Measurements from ENCODE around the gene ARPC5.
"Not testable (repeated sequence)": the region's sequence is repeated elsewhere in the genome, so short reads cannot be mapped to it uniquely, and the experiment has no call there.

Gene ARPC5

GRCh38 chr1:183645531-183645930 lies 9.9 kb upstream of the ARPC5 start:
- DNase-seq, result no peak

- no peak for DNase-seq
Measured at GRCh38 chr1:183642166-183642565, 6.6 kb upstream of the ARPC5 start.

- DNase-seq, result no peak
Measured at GRCh38 chr1:183640193-183640592, 4.6 kb upstream of the ARPC5 start.

GRCh38 chr1:183638649-183639387 lies 3.2 kb upstream of the ARPC5 start:
- DNase-seq, result no peak

GRCh38 chr1:183636783-183637182 lies 1.2 kb upstream of the ARPC5 start:
- no peak for DNase-seq

- no peak for DNase-seq
Measured at GRCh38 chr1:183636334-183636682, 725 bp upstream of the ARPC5 start.

- DNase-seq, result no peak
Measured at GRCh38 chr1:183635099-183635605, 431 bp downstream of the ARPC5 start.

- no peak for DNase-seq
Measured at GRCh38 chr1:183634429-183635065, 1.0 kb downstream of the ARPC5 start.

- peak; percentile 81 for DNase-seq
Measured at GRCh38 chr1:183633676-183634343, 1.8 kb downstream of the ARPC5 start.

GRCh38 chr1:183632964-183633363 lies 2.6 kb downstream of the ARPC5 start:
- DNase-seq, result no peak

- DNase-seq, result no peak
Measured at GRCh38 chr1:183632114-183632513, 3.5 kb downstream of the ARPC5 start.

GRCh38 chr1:183630748-183631147 lies 4.8 kb downstream of the ARPC5 start:
- DNase-seq, result no peak

- DNase-seq, result no peak
Measured at GRCh38 chr1:183628537-183628936, 7.0 kb downstream of the ARPC5 start.

- not testable (repeated sequence) for DNase-seq
Measured at GRCh38 chr1:183626236-183626635, 9.3 kb downstream of the ARPC5 start.

- no peak for DNase-seq
Measured at GRCh38 chr1:183622884-183623785, 12.4 kb downstream of the ARPC5 start.

- no peak for DNase-seq
Measured at GRCh38 chr1:183622013-183622412, 13.6 kb downstream of the ARPC5 start.

GRCh38 chr1:183620311-183620710 lies 15.3 kb downstream of the ARPC5 start:
- no peak for DNase-seq

GRCh38 chr1:183619781-183620180 lies 15.8 kb downstream of the ARPC5 start:
- DNase-seq, result no peak

- DNase-seq, result not testable (repeated sequence)
Measured at GRCh38 chr1:183618202-183618601, 17.4 kb downstream of the ARPC5 start.

- not testable (repeated sequence) for DNase-seq
Measured at GRCh38 chr1:183612975-183613374, 22.6 kb downstream of the ARPC5 start.

- no peak for DNase-seq
Measured at GRCh38 chr1:183612407-183612806, 23.2 kb downstream of the ARPC5 start.

GRCh38 chr1:183611021-183611420 lies 24.6 kb downstream of the ARPC5 start:
- no peak for DNase-seq
